Activated CD4-positive, alpha-beta T cell treated with anti-CD3 and anti-CD28 coated beads, Interleukin-2, amount 50 U/mL, for 4 hours (primary cell): ENCODE data around the gene CYP2A7.
A peak's percentile ranks its signal among the peaks of the same experiment; 100 is the strongest.
"Not testable (repeated sequence)": the region's sequence is repeated elsewhere in the genome, so short reads cannot be mapped to it uniquely, and the experiment has no call there.

ENCODE experiments used
- DNase-seq, 2 experiments: peaks; one replicate each; pipeline ENCODE4 v3.0.0-alpha.2; 2020

Gene CYP2A7, protein sequence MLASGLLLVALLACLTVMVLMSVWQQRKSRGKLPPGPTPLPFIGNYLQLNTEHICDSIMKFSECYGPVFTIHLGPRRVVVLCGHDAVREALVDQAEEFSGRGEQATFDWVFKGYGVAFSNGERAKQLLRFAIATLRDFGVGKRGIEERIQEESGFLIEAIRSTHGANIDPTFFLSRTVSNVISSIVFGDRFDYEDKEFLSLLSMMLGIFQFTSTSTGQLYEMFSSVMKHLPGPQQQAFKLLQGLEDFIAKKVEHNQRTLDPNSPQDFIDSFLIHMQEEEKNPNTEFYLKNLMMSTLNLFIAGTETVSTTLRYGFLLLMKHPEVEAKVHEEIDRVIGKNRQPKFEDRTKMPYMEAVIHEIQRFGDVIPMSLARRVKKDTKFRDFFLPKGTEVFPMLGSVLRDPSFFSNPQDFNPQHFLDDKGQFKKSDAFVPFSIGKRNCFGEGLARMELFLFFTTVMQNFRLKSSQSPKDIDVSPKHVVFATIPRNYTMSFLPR

DNA sequence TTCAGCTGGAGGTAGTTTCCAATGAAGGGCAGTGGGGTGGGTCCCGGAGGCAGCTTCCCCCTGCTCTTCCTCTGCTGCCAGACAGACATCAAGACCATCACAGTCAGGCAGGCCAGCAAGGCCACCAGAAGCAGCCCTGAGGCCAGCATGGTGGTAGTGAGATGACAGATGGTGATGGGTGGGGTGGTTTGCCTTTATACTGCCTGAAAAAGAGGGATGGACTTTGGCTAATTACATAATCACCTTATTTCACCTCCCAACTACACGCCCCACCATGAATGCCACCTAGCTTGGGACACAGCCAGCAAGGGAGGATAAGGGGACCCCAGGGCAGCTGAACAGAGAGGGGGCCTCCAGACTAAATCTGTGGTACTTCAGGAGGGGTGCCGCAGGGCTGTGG lies at the start of gene CYP2A7:
CYP2A7 (minus strand) TSS at position 170 of the 400 bp plus-strand sequence; CDS start at position 149, 21 bp downstream.
- DNase-seq = not testable (repeated sequence)

- not testable (repeated sequence) for DNase-seq
These were observed 48.8 kb upstream of the CYP2A7 start for GRCh38 chr19:40930799-40931198.

DNA sequence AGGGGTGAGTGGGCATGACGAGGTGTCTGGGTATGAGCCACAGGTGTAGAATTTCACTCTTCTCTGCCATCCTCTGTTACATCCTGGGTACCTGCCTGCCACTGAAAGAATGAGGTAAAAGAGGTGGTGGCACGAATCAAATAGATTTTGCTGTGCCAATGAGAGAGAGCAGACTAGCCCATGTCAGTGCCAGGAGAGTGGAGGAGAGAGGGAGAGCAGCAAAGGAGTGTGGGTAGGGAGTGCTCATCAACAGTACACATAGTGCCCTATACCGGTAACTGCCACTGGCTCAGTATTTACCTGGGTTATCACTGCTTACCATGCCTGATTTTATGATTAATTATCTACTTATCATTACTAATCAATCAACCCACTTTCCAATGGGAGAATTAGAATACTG lies 47.9 kb upstream of the CYP2A7 start:
- not testable (repeated sequence) for DNase-seq

DNA sequence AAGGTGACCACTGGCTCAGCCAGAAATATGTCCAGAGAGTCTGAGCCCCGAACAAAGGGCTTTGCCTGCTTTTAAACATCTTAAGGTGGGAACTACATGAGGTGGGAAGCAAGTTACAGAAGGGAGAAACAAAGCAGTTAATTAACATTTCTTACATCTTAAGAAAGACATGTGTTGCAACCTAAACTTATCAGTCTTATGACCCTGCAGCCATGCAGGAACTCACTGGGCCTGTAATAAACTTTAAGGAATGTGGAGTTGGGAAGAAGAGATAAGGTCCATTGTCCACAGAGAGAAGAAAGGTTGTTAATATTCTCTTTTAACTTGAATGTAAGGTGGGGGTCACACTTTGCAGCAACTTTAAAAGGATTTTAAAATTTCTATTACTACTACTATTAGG lies 46.8 kb upstream of the CYP2A7 start:
- no peak for DNase-seq

GRCh38 chr19:40927567-40927966 lies 45.5 kb upstream of the CYP2A7 start:
- DNase-seq = no peak

DNA sequence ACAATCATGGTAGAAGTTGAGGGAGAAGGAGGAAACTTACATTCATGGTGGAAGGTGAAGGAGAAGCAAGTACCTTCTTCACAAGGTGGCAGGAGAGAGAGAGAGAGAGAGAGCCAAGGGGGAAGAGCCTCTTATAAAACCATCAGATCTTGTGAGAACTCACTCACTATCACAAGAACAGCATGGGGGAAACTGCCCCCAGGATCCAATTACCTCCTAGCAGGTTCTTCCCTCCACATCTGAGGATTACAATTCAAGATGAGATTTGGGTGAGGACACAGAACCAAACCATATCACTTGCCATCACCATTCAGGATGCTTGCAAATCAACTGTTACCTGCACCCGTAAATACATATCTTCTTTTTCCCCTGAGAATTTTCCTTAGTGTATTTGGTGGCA lies 44.2 kb upstream of the CYP2A7 start:
- DNase-seq = not testable (repeated sequence)

DNA sequence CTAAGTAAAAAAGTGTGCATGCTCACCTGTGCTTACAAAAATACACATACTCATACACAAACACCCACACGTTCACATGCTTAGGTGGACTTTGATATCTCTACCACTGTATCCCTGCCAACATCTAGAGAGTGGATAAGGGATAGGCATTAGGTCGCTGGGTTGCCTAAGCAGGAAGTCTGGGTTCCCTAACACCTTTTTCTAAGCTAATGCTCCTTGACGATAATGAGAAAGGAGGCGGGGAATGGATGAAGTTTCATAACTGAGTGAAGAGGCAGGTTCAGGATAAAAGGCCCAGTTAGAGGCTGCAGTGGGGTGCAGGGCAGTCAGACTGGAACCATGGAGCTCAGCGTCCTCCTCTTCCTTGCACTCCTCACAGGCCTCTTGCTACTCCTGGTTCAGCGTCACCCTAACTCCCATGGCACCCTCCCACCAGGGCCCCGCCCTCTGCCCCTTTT lies 41.9 kb upstream of the CYP2A7 start:
- DNase-seq = no peak

- not testable (repeated sequence) for DNase-seq
These were observed 40.5 kb upstream of the CYP2A7 start for GRCh38 chr19:40922237-40923160.

DNA sequence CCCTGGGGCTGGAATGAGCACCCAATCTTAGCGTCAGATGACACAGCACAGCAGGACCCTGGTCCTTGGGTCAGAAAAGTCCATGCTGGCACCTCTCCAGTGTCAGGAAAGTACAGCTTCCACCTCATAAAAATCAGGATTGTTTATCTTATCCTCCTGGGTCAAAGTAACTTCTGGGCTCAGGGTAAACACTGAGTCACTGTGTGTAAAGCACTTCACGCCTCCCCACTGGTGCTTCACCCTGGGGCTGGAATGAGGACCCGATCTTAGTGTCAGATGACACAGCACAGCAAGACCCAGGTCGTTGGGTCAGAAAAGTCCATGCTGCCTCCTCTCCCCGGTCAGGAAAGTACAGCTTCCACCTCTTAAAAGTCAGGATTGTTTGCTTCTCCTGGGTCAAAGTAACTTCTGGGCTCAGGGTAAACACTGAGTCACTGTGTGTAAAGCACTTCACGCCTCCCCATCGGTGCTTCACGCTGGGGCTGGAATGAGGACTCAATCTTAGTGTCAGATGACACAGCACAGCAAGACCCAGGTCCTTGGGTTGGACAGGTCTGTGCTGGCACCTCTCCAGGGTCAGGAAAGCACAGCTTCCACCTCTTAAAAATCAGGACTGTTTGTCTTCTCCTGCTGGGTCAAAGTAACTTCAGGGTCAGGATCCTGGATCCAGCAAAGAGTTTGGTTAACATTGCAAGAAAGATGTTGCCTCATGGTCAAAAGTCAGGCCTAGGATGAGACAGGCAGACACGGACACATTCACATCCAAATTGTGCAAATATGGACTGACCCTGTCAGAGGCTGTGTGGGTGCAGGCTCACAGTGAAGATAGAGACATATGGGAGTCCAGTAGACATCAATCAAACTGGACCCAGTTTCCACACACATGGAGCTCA lies 39.2 kb upstream of the CYP2A7 start:
- no peak for DNase-seq

GRCh38 chr19:40920300-40921004 lies 38.4 kb upstream of the CYP2A7 start:
- no peak for DNase-seq

DNA sequence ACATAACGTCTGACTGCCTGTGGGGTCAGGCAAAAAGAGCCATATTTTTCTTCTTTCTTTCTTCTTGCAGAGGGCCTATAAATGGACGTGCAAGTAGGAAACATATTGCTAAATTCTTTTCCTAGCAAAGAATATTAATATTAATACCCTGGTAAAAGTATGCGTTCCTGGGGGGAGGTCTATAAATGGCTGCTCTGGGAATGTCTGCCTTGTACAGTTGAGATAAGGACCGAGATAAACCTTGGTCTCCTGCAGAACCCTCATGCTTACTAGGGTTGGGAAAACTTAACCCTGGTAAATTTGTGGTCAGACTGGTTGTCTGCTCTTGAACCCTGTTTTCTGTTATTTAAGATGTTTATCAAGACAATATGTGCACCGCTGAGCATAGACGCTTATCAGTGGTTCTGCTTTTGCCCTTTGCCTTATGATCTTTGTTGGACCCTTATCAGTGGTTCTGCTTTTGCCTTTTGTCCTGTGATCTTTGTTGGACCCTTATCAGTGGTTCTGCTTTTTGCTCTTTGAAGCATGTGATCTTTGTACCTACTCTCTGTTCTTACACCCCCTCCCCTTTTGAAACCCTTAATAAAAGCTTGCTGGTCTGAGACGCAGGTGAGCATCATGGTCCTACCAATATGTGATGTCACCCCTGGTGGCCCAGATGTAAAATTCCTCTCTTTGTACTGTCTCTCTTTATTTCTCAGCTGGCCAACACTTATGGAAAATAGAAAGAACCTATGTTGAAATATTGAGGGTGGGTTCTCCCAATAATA lies 37.7 kb upstream of the CYP2A7 start:
- not testable (repeated sequence) for DNase-seq

- not testable (repeated sequence) for DNase-seq
These were observed 36.3 kb upstream of the CYP2A7 start for GRCh38 chr19:40918303-40918702.

DNA sequence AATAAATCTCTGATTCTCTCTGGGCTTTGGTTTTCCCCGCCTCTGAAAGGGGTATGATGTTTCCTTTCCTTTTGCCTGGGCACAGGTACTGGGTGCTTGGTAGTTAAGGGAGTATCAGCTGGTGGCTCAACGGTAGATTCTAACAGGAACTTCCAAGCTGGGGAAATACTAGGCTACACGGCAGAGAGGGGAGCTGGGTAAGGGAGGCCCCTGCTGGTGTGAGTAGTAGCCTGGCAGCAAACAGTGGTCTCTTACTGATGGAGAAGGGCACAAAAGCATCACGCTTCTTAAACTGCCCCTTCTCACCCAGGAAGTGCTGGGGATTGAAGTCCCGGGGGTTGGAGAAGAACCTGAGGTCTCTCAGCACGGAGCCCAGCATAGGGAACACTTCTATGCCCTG lies 26.9 kb upstream of the CYP2A7 start:
- no peak for DNase-seq

GRCh38 chr19:40907968-40908735 lies 26.1 kb upstream of the CYP2A7 start:
- peak; percentile 33 to 40 for DNase-seq

- no peak for DNase-seq
These were observed 24.5 kb upstream of the CYP2A7 start for GRCh38 chr19:40906512-40906911.

GRCh38 chr19:40904673-40905156 lies 22.7 kb upstream of the CYP2A7 start:
- DNase-seq = not testable (repeated sequence)

DNA sequence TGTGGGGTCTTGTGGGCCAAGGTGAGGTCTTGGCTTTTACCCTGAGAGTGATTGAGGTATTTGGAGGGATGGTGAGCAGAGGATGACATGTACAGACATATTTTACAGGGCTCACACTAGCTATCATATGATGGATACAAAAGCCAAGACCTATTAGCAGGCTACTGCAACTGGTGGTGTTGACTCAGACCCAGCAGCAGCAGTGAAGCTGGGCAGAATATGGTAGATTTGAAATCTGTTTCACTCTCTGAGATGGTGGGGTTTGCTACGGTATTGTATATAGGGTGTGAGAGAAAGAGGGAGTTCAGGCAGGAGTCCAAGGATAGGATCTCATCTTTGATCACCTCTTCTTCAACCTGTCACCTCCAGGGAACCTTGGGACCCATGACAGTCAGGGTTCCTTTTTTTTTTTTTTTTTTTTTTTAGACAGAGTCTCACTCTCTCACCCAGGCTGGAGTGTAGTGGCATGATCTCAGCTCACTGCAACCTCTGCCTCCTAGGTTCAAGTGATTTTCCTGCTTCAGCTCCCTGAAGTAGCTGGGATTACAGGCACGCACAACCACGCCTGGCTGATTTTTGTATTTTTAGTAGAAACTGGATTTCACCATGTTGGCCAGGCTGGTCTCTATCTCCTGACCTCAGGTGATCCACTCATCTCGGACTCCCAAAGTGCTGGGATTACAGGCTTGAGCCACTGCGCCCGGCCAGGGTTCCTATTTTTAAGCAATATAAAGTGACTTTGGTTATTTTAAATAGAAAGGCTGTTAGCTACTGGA lies 20.1 kb upstream of the CYP2A7 start:
- DNase-seq = not testable (repeated sequence)

DNA sequence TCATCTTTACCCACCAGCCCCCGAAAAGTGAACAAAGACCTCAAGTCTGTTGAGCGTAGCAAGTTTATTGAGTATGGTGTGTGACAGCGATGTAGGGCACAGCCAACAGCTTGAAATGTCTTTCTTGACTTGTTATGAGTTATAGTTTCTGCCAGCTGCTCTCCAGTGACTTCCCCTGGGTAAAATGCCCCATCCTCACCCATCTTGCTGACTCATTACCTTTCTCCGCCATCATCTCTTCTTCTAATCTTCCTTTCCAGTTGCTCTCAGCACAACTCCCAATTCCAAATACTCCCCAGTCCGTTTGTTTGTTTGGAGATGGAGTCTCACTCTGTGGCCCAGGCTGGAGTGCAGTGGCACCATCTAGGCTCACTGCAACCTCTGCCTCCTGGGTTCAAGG lies 18.5 kb upstream of the CYP2A7 start:
- DNase-seq = not testable (repeated sequence)

DNA sequence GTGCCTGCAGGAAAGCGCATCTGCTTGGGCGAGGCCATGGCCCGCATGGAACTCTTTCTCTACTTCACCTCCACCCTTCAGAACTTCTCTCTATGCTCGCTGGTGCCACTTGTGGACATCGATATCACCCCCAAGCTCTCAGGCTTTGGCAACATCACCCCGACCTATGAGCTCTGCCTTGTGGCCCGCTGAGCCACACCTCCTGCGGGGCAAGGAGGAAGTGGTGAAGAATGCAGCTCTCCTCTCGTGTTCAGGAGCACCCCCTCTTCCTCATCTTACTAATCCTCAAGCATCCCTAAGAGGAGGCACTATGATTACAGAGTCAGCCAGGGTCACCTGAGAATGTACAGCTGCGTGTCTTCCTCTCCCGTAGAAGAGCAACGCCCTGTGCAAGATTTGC lies 17.9 kb upstream of the CYP2A7 start:
- not testable (repeated sequence) for DNase-seq
